A673 (cell line): Measurements from ENCODE around the gene BASP1.

Experiments used
- CTCF ChIP-seq: fragments of 300-800, 200-600 bp; sonication (generic); conservative IDR thresholded peaks from 2 replicates; pipeline ENCODE4 v1.5.1; 2017; ENCODE audit warnings: low read depth, mild to moderate bottlenecking, antibody characterized with exemption, low read length, moderate library complexity, mixed read lengths
- EZH2 ChIP-seq: fragments of 200-600 bp; sonication (generic); IDR thresholded peaks from 2 replicates; pipeline ENCODE4 v1.6.1; 2017; ENCODE audit warnings: borderline replicate concordance, low read depth, mild to moderate bottlenecking, mixed read lengths, antibody characterized with exemption, low read length; ENCODE audit not compliant: poor library complexity, severe bottlenecking

GRCh38 chr5:17314907-17315471, 97.6 kb downstream of the BASP1 start:
- TF ChIP-seq CTCF (no peak), EZH2 (no peak)
